SK-N-SH (cell line): Measurements from ENCODE around the gene RC3H2. TPM values are rescaled to one million over a fixed set of nuclear protein-coding genes. Genes with fewer than 3 reads are reported as not detected.

Experiments
- CTCF ChIA-PET: fragments of 300-600, 350-600 bp; formaldehyde crosslinking; extraction: SDS; loops from one replicate; lab custom pipeline; 2021; lab: Yijun Ruan, JAX
- POLR2A ChIA-PET: fragments of 350-600 bp; sonication (Branson Sonifier 250); formaldehyde crosslinking; extraction: SDS; loops from one replicate; lab custom pipeline; 2020; ENCODE audit warnings: antibody characterized with exemption, inconsistent platforms; lab: Yijun Ruan, JAX
- DNase-seq: peaks from one replicate; pipeline ENCODE4 v3.0.0; 2012
- H2AFZ ChIP-seq: fragments of 200-600 bp; sonication (generic); 2 replicates; pipeline ENCODE4 v1.8.1; 2016; ENCODE audit warnings: antibody characterized with exemption, mild to moderate bottlenecking, low read depth
- H3F3A ChIP-seq: fragments of 200-600 bp; sonication (generic); replicated peaks from 2 replicates; pipeline ENCODE3; 2016; ENCODE audit warnings: antibody characterized with exemption, mild to moderate bottlenecking; ENCODE audit not compliant: insufficient read depth
- H3K27ac ChIP-seq, 2 experiments: fragments of 200-500 bp in 1 of 2; fragments of 200-600 bp in 1 of 2; sonication (Bioruptor generic) in 1 of 2; sonication (generic), shearing (Covaris generic) in 1 of 2; 2 replicates each; pipeline versions ENCODE4 v1.5.1 to v1.6.1; 2014 to 2016; ENCODE audit warnings: low read depth in 2 of 2, inconsistent platforms in 1 of 2, low read length in 1 of 2, mild to moderate bottlenecking in 1 of 2, mixed read lengths in 1 of 2
- H3K27me3 ChIP-seq: fragments of 200-600 bp; sonication (generic), shearing (Covaris generic); 2 replicates; pipeline ENCODE4 v1.6.1; 2016; ENCODE audit warnings: mixed run types; ENCODE audit not compliant: insufficient read depth
- H3K36me3 ChIP-seq, 2 experiments: fragments of 200-500 bp in 1 of 2; fragments of 200-600 bp in 1 of 2; sonication (Bioruptor generic) in 1 of 2; sonication (generic) in 1 of 2; replicated peaks in 1 of 2; 2 replicates each; pipeline versions ENCODE3 to v1.5.1; 2014 to 2016; ENCODE audit warnings: low read length in 1 of 2, mild to moderate bottlenecking in 1 of 2; ENCODE audit not compliant: insufficient read depth in 2 of 2, control insufficient read depth in 1 of 2
- H3K4me1 ChIP-seq, 2 experiments: fragments of 200-500 bp in 1 of 2; fragments of 200-600 bp in 1 of 2; sonication (Bioruptor generic) in 1 of 2; sonication (generic), shearing (Covaris generic) in 1 of 2; 2 replicates each; pipeline versions ENCODE4 v1.5.1 to v1.6.1; 2014 to 2016; ENCODE audit warnings: low read depth in 1 of 2, low read length in 1 of 2, mixed run types in 1 of 2; ENCODE audit not compliant: insufficient read depth in 2 of 2, control insufficient read depth in 1 of 2
- H3K4me2 ChIP-seq: fragments of 200-600 bp; sonication (generic), shearing (Covaris generic); 2 replicates; pipeline ENCODE4 v1.6.1; 2017; ENCODE audit warnings: mixed run types
- H3K4me3 ChIP-seq, 2 experiments: fragments of 200-500 bp in 1 of 2; fragments of 200-600 bp in 1 of 2; sonication (Bioruptor generic) in 1 of 2; sonication (generic), shearing (Covaris generic) in 1 of 2; 2 replicates each; pipeline versions ENCODE4 v1.5.1 to v1.8.1; 2014 to 2016; ENCODE audit warnings: low read depth in 2 of 2, inconsistent platforms in 1 of 2, low read length in 1 of 2, mild to moderate bottlenecking in 1 of 2, mixed read lengths in 1 of 2, moderate library complexity in 1 of 2
- H3K79me2 ChIP-seq: fragments of 200-600 bp; sonication (generic); 2 replicates; pipeline ENCODE4 v1.8.1; 2017; ENCODE audit warnings: mild to moderate bottlenecking; ENCODE audit not compliant: insufficient read depth
- H3K9ac ChIP-seq: fragments of 200-600 bp; sonication (generic); 2 replicates; pipeline ENCODE4 v1.6.1; 2017; ENCODE audit warnings: mixed run types
- H3K9me2 ChIP-seq: fragments of 200-600 bp; sonication (generic); 2 replicates; pipeline ENCODE4 v1.6.1; 2017; ENCODE audit warnings: mixed run types
- H3K9me3 ChIP-seq: fragments of 200-600 bp; sonication (generic); 2 replicates; pipeline ENCODE4 v1.6.1; 2017; ENCODE audit warnings: mixed run types, mild to moderate bottlenecking, moderate library complexity
- H4K20me1 ChIP-seq: fragments of 200-600 bp; sonication (generic); 2 replicates; pipeline ENCODE4 v1.6.1; 2017; ENCODE audit warnings: mild to moderate bottlenecking, mixed run types; ENCODE audit not compliant: insufficient read depth
- CTCF ChIP-seq: fragments of 200-600 bp; sonication (generic); IDR thresholded peaks from 2 replicates; pipeline ENCODE4 v1.6.1; 2017; ENCODE audit warnings: antibody characterized with exemption, mild to moderate bottlenecking, moderate library complexity
- EZH2phosphoT487 ChIP-seq: fragments of 200-600 bp; sonication (generic); IDR thresholded peaks from 2 replicates; pipeline ENCODE4 v1.6.1; 2017; ENCODE audit warnings: low read depth, mixed run types, mild to moderate bottlenecking, antibody characterized with exemption, moderate library complexity, borderline replicate concordance
- GABPA ChIP-seq: IDR thresholded peaks from 2 replicates; pipeline ENCODE4 v1.4.0; 2012; ENCODE audit warnings: low read depth, mild to moderate bottlenecking
- IRF3 ChIP-seq: fragments of 150-350 bp; IDR thresholded peaks from 2 replicates; pipeline ENCODE4 v1.6.1; 2016; ENCODE audit warnings: mild to moderate bottlenecking, low read depth, low read length
- MEF2A ChIP-seq: IDR thresholded peaks from 2 replicates; pipeline ENCODE4 v1.4.0; 2012; ENCODE audit warnings: low read depth, borderline replicate concordance
- MXI1 ChIP-seq: IDR thresholded peaks from 2 replicates; pipeline ENCODE4 v1.6.1; 2012; ENCODE audit warnings: mild to moderate bottlenecking, low read depth, low read length, improper control_type of control experiment
- NRF1 ChIP-seq: IDR thresholded peaks from 2 replicates; pipeline ENCODE4 v1.6.1; 2012; ENCODE audit warnings: low read depth, mild to moderate bottlenecking, low read length
- PBX3 ChIP-seq: IDR thresholded peaks from 2 replicates; pipeline ENCODE4; 2012
- RCOR1 ChIP-seq: fragments of 150-350 bp; IDR thresholded peaks from 2 replicates; pipeline ENCODE4 v1.6.1; 2017; ENCODE audit warnings: antibody characterized with exemption, low read length
- RXRA ChIP-seq: IDR thresholded peaks from 2 replicates; pipeline ENCODE4 v1.4.0; 2012; ENCODE audit warnings: low read depth, mild to moderate bottlenecking, borderline replicate concordance
- SMC3 ChIP-seq: IDR thresholded peaks from 2 replicates; pipeline ENCODE4 v1.6.1; 2012; ENCODE audit warnings: low read depth, low read length, improper control_type of control experiment
- USF1 ChIP-seq: IDR thresholded peaks from 2 replicates; pipeline ENCODE4 v1.4.0; 2012; ENCODE audit warnings: low read depth, borderline replicate concordance
- WGBS: methylation state at CpG from one replicate; pipeline ENCODE4 v1.1.6; 2017; ENCODE audit warnings: low lambda C conversion rate; 5-methylcytosine and 5-hydroxymethylcytosine counted together
- polyA plus RNA-seq, 3 experiments: library from polyadenylated mRNA; depleted of rRNA; stranded (reverse); fragments of >200 nt; gene quantifications; 2 replicates each; pipeline ENCODE4 v1.2.3, GENCODE V29; 2012

RC3H2 gene
- polyA plus RNA-seq, 1 of the 3 experiments (the other 2 are of a cell fraction), result 12.4 TPM

- no peak for DNase-seq
- WGBS, result 92% methylated on average over 2 of the region's 2 CpGs
- no peak overlapping the region for H3K4me3 ChIP-seq
- no peaks in the 10 kb centered on the region for H3K4me1 ChIP-seq
- H3K79me2 ChIP-seq, result peaks cover 8% of the 10 kb centered on the region; the same call in 1 of the 2 replicates
- CTCF ChIA-PET, result no interaction called here
- no peaks in the 10 kb centered on the region for H3F3A ChIP-seq
- no peaks in the 10 kb centered on the region for H3K27me3 ChIP-seq
- H3K9me3 ChIP-seq, result no peaks in the 10 kb centered on the region
- H4K20me1 ChIP-seq, result no peaks in the 10 kb centered on the region
- no peak overlapping the region for H3K9ac ChIP-seq
- no peaks in the 10 kb centered on the region for H3K9me2 ChIP-seq
- TF ChIP-seq SMC3 (no peak), USF1 (no peak), RCOR1 (no peak), PBX3 (no peak), MEF2A (no peak), IRF3 (no peak), RXRA (no peak)
- TF ChIP-seq, all 33 proteins: peak for 0
- Histone ChIP-seq H3K27ac (no peak overlapping the region), H3K4me2 (no peak overlapping the region), H3K36me3 (peaks cover 50 to 78% of the 10 kb centered on the region in 2 experiments), H2AFZ (no peak overlapping the region)
- POLR2A ChIA-PET, result no interaction called here
Observed at GRCh38 chr9:122883125-122883524, 22.0 kb downstream of the RC3H2 start.

GRCh38 chr9:122879443-122879842 lies 25.7 kb downstream of the RC3H2 start:
- no peak for DNase-seq
- Histone ChIP-seq H4K20me1 (no peaks in the 10 kb centered on the region), H3K9ac (no peak overlapping the region), H3K36me3 (peaks cover 70 to 89% of the 10 kb centered on the region in 2 experiments), H3K9me2 (no peaks in the 10 kb centered on the region), H3K27ac (no peak overlapping the region), H3K27me3 (no peaks in the 10 kb centered on the region), H3K4me1 (no peaks in the 10 kb centered on the region), H3F3A (no peaks in the 10 kb centered on the region), H2AFZ (no peak overlapping the region), H3K79me2 (peaks cover 10% of the 10 kb centered on the region; the same call in 1 of the 2 replicates), H3K4me3 (no peak overlapping the region), H3K4me2 (no peak overlapping the region), H3K9me3 (no peaks in the 10 kb centered on the region)
- 75% methylated on average over 2 of the region's 2 CpGs for whole genome bisulfite sequencing
- TF ChIP-seq RXRA, result no peak
- no peak for TF ChIP-seq MXI1
- no peak for TF ChIP-seq CTCF
- TF ChIP-seq EZH2phosphoT487, result no peak
- TF ChIP-seq NRF1, result no peak
- no peak for TF ChIP-seq GABPA
- ChIA-PET CTCF (interaction anchor here (1.2 kb wide), 1 partner anchor 10 kb away, joined by 3 read pairs; no protein-coding TSS in a partner anchor), POLR2A (no interaction called here)
